Progenitor cell of endocrine pancreas (in vitro differentiated cells): Measurements from ENCODE around the gene EN2. TPM values are rescaled to one million over a fixed set of nuclear protein-coding genes. Genes with fewer than 3 reads are reported as not detected.

ENCODE experiments used
- DNase-seq: peaks from one replicate; pipeline ENCODE4 v3.0.0; 2021; ENCODE audit warnings: low spot score; ENCODE audit not compliant: unreplicated experiment
- H3K27ac Mint-ChIP-seq: 2 replicates; pipeline ENCODE4 v1.8.0; 2021; ENCODE audit warnings: mild to moderate bottlenecking, moderate library complexity, mixed read lengths
- H3K27me3 Mint-ChIP-seq: 2 replicates; pipeline ENCODE4 v1.8.0; 2021; ENCODE audit warnings: mixed read lengths
- H3K36me3 Mint-ChIP-seq: 2 replicates; pipeline ENCODE4 v1.8.0; 2022; ENCODE audit warnings: mixed read lengths; ENCODE audit not compliant: insufficient read depth
- H3K4me1 Mint-ChIP-seq: 2 replicates; pipeline ENCODE4 v1.8.0; 2021; ENCODE audit warnings: low read depth, mixed read lengths
- H3K4me3 Mint-ChIP-seq: 2 replicates; pipeline ENCODE4 v1.8.0; 2021; ENCODE audit warnings: low read depth, mild to moderate bottlenecking, moderate library complexity, mixed read lengths
- H3K9me3 Mint-ChIP-seq: 2 replicates; pipeline ENCODE4 v1.8.0; 2021; ENCODE audit warnings: low read depth, mixed read lengths
- CTCF ChIP-seq: fragments of 200-600 bp; sonication (generic); IDR thresholded peaks from one replicate; pipeline ENCODE4 v1.5.0; 2021; ENCODE audit warnings: antibody characterized with exemption, mild to moderate bottlenecking; ENCODE audit not compliant: unreplicated experiment
- total RNA-seq: library from RNA; stranded (reverse); gene quantifications from 2 replicates; pipeline ENCODE4 v1.2.1, GENCODE V29; 2021

Gene EN2
- total RNA-seq, 1 donor from 2014 or later, result not detected

- Mint-ChIP-seq H3K4me1 (peaks cover 6% of the 10 kb centered on the region), H3K27me3 (peaks cover 85% of the 10 kb centered on the region), H3K27ac (no peak overlapping the region), H3K36me3 (peaks cover 2% of the 10 kb centered on the region), H3K4me3 (no peak overlapping the region), H3K9me3 (no peaks in the 10 kb centered on the region)
- no peak for DNase-seq
- TF ChIP-seq CTCF, result no peak
Observed at GRCh38 chr7:155488483-155489127, 30.7 kb downstream of the EN2 start.

GRCh38 chr7:155489158-155489840 lies 31.4 kb downstream of the EN2 start:
- Mint-ChIP-seq H3K36me3 (peaks cover 2% of the 10 kb centered on the region), H3K4me3 (no peak overlapping the region), H3K27ac (no peak overlapping the region), H3K9me3 (no peaks in the 10 kb centered on the region), H3K27me3 (peaks cover 85% of the 10 kb centered on the region), H3K4me1 (peaks cover 6% of the 10 kb centered on the region)
- no peak for DNase-seq
- no peak for TF ChIP-seq CTCF

- no peak for DNase-seq
- Mint-ChIP-seq H3K9me3 (no peaks in the 10 kb centered on the region), H3K27ac (peak overlapping the region; percentile 15), H3K4me1 (peaks cover 3% of the 10 kb centered on the region), H3K27me3 (peaks cover 84% of the 10 kb centered on the region), H3K4me3 (peak overlapping the region; percentile 42), H3K36me3 (peaks cover 2% of the 10 kb centered on the region)
- no peak for TF ChIP-seq CTCF
Observed at GRCh38 chr7:155489862-155490696, 32.1 kb downstream of the EN2 start.

DNA sequence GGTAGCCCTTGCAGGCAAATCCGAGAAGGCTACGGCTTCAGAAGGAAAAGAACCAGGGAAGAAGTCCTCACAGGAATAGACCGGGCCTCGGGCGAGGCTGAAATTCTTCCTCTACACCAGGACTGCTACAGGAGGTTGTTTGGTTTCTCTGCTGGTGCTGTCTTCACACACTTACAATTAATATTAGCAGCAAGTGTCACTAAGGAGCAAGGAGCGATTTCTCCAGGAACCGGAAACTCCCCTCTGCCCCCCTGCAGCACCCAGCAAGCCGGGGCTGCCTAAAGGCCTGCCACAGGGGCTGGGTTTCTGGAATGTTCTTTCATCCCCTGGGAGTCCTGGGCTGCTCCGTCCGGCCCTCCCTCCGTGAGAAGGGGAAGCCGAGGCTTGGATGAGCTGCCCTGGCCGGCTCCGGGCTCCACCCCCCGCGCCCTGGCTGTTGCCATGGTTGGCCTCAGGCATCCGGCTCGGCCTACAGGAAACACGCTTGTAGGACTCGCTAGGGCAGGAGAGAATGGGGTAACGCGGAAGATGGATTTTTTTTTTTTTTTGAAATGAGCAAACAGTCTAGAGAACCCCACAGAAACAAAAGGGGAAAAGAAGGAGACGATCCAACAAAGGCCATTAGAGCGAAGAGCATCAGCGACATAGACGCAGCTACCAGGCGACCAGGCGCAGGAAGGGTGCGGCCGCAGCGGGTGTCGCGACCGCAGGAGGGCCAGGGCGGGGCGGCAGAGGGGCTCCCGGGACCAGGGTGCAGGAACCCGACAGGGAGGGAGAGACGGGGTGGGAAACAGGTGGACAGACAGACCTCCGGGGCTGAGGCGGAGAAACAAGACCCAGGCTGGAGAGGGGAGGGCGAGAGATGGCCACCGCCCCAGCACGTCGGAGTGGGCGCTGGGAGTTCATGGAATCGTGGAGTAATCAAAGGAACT lies 33.0 kb downstream of the EN2 start:
- peaks cover 3% of the 10 kb centered on the region for H3K4me1 Mint-ChIP-seq
- TF ChIP-seq CTCF, result no peak
- H3K36me3 Mint-ChIP-seq, result peaks cover 2% of the 10 kb centered on the region
- H3K27me3 Mint-ChIP-seq, result peaks cover 84% of the 10 kb centered on the region
- DNase-seq, result no peak
- peak overlapping the region; percentile 42 for H3K4me3 Mint-ChIP-seq
- no peaks in the 10 kb centered on the region for H3K9me3 Mint-ChIP-seq
- H3K27ac Mint-ChIP-seq, result peak overlapping the region; percentile 15
